Kidney (tissue), 14 donors: Measurements from ENCODE around the gene NEDD4L. TPM values are rescaled to one million over a fixed set of nuclear protein-coding genes. Genes with fewer than 3 reads are reported as not detected.

Source experiments
- DNase-seq, 5 donors: peaks; one replicate each; pipeline ENCODE4 v3.0.0-alpha.2; 2013 to 2020
- FAIRE-seq: peaks from 2 replicates; lab custom pipeline; 2012; peaks lifted over from hg19 to GRCh38; lab: Jason Lieb, UNC
- H3K27ac ChIP-seq, 2 donors: one replicate each; pipeline ENCODE4 v1.7.0; 2013; ENCODE audit warnings: low read depth in 2 of 2, low read length in 2 of 2, inconsistent platforms in 1 of 2
- H3K27me3 ChIP-seq: one replicate; pipeline ENCODE4 v1.7.1; 2013; ENCODE audit warnings: low read length, inconsistent platforms; ENCODE audit not compliant: control insufficient read depth, insufficient read depth
- H3K36me3 ChIP-seq, 3 donors: one replicate each; pipeline versions ENCODE4 v1.7.0 to v1.7.1; 2013; ENCODE audit warnings: low read length in 3 of 3, control low read depth in 1 of 3, inconsistent platforms in 1 of 3; ENCODE audit not compliant: insufficient read depth in 3 of 3, control insufficient read depth in 2 of 3
- H3K4me1 ChIP-seq, 3 donors: one replicate each; pipeline versions ENCODE4 v1.7.0 to v1.7.1; 2013; ENCODE audit warnings: low read length in 3 of 3, inconsistent platforms in 1 of 3, low read depth in 1 of 3; ENCODE audit not compliant: control insufficient read depth in 2 of 3, insufficient read depth in 2 of 3
- H3K4me3 ChIP-seq, 3 donors: one replicate each; pipeline versions ENCODE4 v1.7.0 to v1.8.1; 2013; ENCODE audit warnings: low read length in 3 of 3, control low read depth in 1 of 3, inconsistent platforms in 1 of 3
- H3K9ac ChIP-seq, 3 donors: one replicate each; pipeline versions ENCODE4 v1.7.0 to v1.7.1; 2013; ENCODE audit warnings: low read length in 3 of 3, control low read depth in 1 of 3, inconsistent platforms in 1 of 3
- H3K9me3 ChIP-seq, 3 donors: one replicate each; pipeline versions ENCODE4 v1.7.0 to v1.7.1; 2013; ENCODE audit warnings: low read length in 3 of 3, control low read depth in 1 of 3, inconsistent platforms in 1 of 3; ENCODE audit not compliant: control insufficient read depth in 2 of 3, insufficient read depth in 1 of 3
- intact Hi-C: fragments of 100-400 bp; cut with DNase I; formaldehyde crosslinking; loops from one replicate; pipeline ENCODE4 v1.11.1; 2022
- polyA plus RNA-seq: library from polyadenylated mRNA; stranded (reverse); fragments of 350-450 nt; fragmentation: Illumina TruSeq; extraction: RNeasy Lipid Tissue Mini Kit (QIAGEN cat#74804); gene quantifications from one replicate; pipeline ENCODE4 v1.2.3, GENCODE V29; 2014; ENCODE audit warnings: low read depth, low replicate concordance; ENCODE audit not compliant: insufficient read depth
- total RNA-seq: library from RNA; stranded (reverse); fragmentation: NEBNext Ultra II Directional; extraction: Animal tissue kit (Norgen Biotek cat#: 25700); gene quantifications from one replicate; pipeline ENCODE4 v1.2.1, GENCODE V29; 2021
- TF ChIP-seq, protein P1 (sequence below): IDR thresholded peaks from 3 replicates; pipeline ENCODE4 v1.5.1; 2012; ENCODE audit warnings: mild to moderate bottlenecking, moderate library complexity, borderline replicate concordance; ENCODE audit not compliant: insufficient read depth; ENCODE audit errors: extremely low read depth
- donor health status: control.
- donor health status: control.
- donor health status: control.
- donor health status: control.
- donor health status: control.
- donor health status: DM: yes; HTN: yes; CAD: no.
- donor health status: Normal renal cell carcinoma (clear cell type).

NEDD4L gene
- total and polyA plus RNA-seq, 2 donors from 2014 or later: 90.8 to 95.7 TPM

DNA sequence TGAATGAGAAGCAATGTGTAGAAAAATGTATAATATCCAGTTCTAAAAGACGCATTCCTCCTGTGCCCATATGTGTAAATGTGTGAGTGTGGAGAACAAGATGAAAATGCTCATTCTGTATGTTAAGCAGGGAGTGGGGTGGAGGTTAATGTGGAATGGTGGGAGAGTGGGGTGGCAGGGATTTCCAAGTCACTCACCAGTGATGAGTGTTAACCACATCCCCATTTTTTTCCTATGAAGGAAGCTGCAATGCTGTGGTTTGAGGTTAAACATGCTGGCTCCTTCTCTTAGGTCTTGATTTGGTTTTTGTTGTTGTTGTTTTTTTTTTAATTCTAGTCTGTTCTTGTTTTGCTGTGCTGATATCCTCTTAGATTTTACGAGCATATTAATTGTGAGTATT lies 169.4 kb downstream of the NEDD4L start:
- intact Hi-C loops: no loop called here

DNA sequence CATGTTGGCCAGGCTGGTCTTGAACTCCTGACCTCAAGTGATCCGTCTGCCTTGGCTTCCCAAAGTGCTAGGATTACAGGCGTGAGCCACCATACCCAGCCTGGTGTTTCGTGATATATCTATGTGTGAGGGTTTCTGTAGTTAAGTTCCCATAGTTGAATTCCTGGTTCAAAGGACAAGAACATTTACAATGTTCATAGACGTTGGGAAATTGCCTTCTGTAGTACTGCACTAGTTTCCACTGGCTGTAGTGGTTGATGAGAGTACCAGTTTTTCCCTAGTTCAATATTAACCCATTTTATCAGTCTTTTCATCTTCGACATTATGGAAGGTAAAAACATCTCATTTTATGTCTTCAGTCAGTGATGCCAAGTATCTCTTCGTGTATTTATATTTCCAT lies 171.0 kb downstream of the NEDD4L start:
- Histone ChIP-seq H3K9ac (no peak overlapping the region), H3K36me3 (no peaks in the 10 kb centered on the region), H3K27me3 (no peaks in the 10 kb centered on the region), H3K4me1 (peaks cover 0 to 16% (median 13%) of the 10 kb centered on the region in 3 donors), H3K4me3 (no peak overlapping the region), H3K27ac (peak overlapping the region in 1 of 2 donors; percentile 63), H3K9me3 (no peaks in the 10 kb centered on the region)
- TF ChIP-seq, protein P1, sequence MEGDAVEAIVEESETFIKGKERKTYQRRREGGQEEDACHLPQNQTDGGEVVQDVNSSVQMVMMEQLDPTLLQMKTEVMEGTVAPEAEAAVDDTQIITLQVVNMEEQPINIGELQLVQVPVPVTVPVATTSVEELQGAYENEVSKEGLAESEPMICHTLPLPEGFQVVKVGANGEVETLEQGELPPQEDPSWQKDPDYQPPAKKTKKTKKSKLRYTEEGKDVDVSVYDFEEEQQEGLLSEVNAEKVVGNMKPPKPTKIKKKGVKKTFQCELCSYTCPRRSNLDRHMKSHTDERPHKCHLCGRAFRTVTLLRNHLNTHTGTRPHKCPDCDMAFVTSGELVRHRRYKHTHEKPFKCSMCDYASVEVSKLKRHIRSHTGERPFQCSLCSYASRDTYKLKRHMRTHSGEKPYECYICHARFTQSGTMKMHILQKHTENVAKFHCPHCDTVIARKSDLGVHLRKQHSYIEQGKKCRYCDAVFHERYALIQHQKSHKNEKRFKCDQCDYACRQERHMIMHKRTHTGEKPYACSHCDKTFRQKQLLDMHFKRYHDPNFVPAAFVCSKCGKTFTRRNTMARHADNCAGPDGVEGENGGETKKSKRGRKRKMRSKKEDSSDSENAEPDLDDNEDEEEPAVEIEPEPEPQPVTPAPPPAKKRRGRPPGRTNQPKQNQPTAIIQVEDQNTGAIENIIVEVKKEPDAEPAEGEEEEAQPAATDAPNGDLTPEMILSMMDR: no peak
- FAIRE-seq (no peak), DNase-seq (no peak)
- intact Hi-C loops: no loop called here

More for the DNA sequence above, 169.4 kb downstream of the NEDD4L start:
- no peaks in the 10 kb centered on the region for H3K9me3 ChIP-seq
- no peak for FAIRE-seq
- no peak for DNase-seq
- TF ChIP-seq, protein P1: no peak
- peak overlapping the region; percentile 29 to 52 for H3K27ac ChIP-seq
- H3K4me1 ChIP-seq: peaks cover 0 to 11% (median 10%) of the 10 kb centered on the region in 3 donors
- H3K27me3 ChIP-seq: no peaks in the 10 kb centered on the region
- no peak overlapping the region for H3K4me3 ChIP-seq
- H3K36me3 ChIP-seq: no peaks in the 10 kb centered on the region
- H3K9ac ChIP-seq: no peak overlapping the region

GRCh38 chr18:58216071-58216481 lies 172.1 kb downstream of the NEDD4L start:
- no peak for FAIRE-seq
- TF ChIP-seq, protein P1: no peak
- intact Hi-C loops: no loop called here
- DNase-seq: peak in 4 of 5 donors; percentile 26 to 66 (median 38)
- H3K9ac ChIP-seq: no peak overlapping the region
- no peak overlapping the region for H3K4me3 ChIP-seq
- no peaks in the 10 kb centered on the region for H3K9me3 ChIP-seq
- H3K4me1 ChIP-seq: peaks cover 0 to 20% (median 18%) of the 10 kb centered on the region in 3 donors
- no peaks in the 10 kb centered on the region for H3K27me3 ChIP-seq
- H3K27ac ChIP-seq: peak overlapping the region; percentile 50 to 61
- no peaks in the 10 kb centered on the region for H3K36me3 ChIP-seq

- H3K27ac ChIP-seq: peak overlapping the region in 1 of 2 donors; percentile 61
- peaks cover 0 to 27% (median 18%) of the 10 kb centered on the region in 3 donors for H3K4me1 ChIP-seq
- DNase-seq (no peak), FAIRE-seq (no peak)
- H3K36me3 ChIP-seq: no peaks in the 10 kb centered on the region
- TF ChIP-seq, protein P1: no peak
- H3K9ac ChIP-seq: no peak overlapping the region
- intact Hi-C loops: no loop called here
- no peak overlapping the region for H3K4me3 ChIP-seq
- no peaks in the 10 kb centered on the region for H3K9me3 ChIP-seq
- no peaks in the 10 kb centered on the region for H3K27me3 ChIP-seq
These were observed 173.0 kb downstream of the NEDD4L start for GRCh38 chr18:58217052-58217451.
